HEK293 (cell line): ENCODE data around the gene DLG2.

ENCODE experiments used
- CTCF ChIA-PET: fragments of 350-600 bp; formaldehyde crosslinking; extraction: SDS; loops from one replicate; lab custom pipeline; 2021; ENCODE audit warnings: antibody characterized with exemption; lab: Yijun Ruan, JAX
- POLR2A ChIA-PET: fragments of 300-600 bp; formaldehyde crosslinking; extraction: SDS; loops from one replicate; lab custom pipeline; 2020; ENCODE audit warnings: antibody characterized with exemption, inconsistent platforms; lab: Yijun Ruan, JAX
- H3K27ac ChIP-seq: fragments of 200-500 bp; sonication (Bioruptor generic); 2 replicates; pipeline ENCODE4 v1.5.1; 2014; ENCODE audit warnings: low read depth, low read length, control low read depth, inconsistent platforms; ENCODE audit errors: extremely low read depth
- H3K36me3 ChIP-seq, 2 experiments: fragments of 200-500 bp in 1 of 2; sonication (Bioruptor generic) in 1 of 2; 1 replicate in 1 of 2; 2 replicates in 1 of 2; pipeline ENCODE4 v1.5.1; 2014 to 2017; ENCODE audit warnings: inconsistent platforms in 2 of 2, low read length in 2 of 2; ENCODE audit not compliant: control insufficient read depth in 2 of 2, insufficient read depth in 1 of 2
- H3K4me1 ChIP-seq: fragments of 200-500 bp; sonication (Bioruptor generic); 2 replicates; pipeline ENCODE4 v1.5.1; 2014; ENCODE audit warnings: mild to moderate bottlenecking, low read length, inconsistent platforms; ENCODE audit not compliant: control insufficient read depth, insufficient read depth
- H3K4me3 ChIP-seq: 2 replicates; pipeline ENCODE4 v1.5.1; 2011; ENCODE audit warnings: low read depth, mild to moderate bottlenecking, control low read depth, low read length, moderate library complexity
- H3K9me3 ChIP-seq: fragments of 200-500 bp; sonication (Bioruptor generic); 2 replicates; pipeline ENCODE4 v1.5.1; 2014; ENCODE audit warnings: low read depth, low read length, inconsistent platforms; ENCODE audit not compliant: control insufficient read depth, insufficient read depth
- ATF2 ChIP-seq: fragments of 450-650 bp; formaldehyde crosslinking; IDR thresholded peaks from 2 replicates; pipeline ENCODE4 v1.5.1; 2016; ENCODE audit warnings: missing biosample characterization, missing genetic modification characterization, low read depth
- FEZF1 ChIP-seq: fragments of 450-650 bp; formaldehyde crosslinking; IDR thresholded peaks from 2 replicates; pipeline ENCODE4 v1.5.1; 2016; ENCODE audit warnings: missing biosample characterization, missing genetic modification characterization
- IKZF3 ChIP-seq: fragments of 450-650 bp; IDR thresholded peaks from 2 replicates; pipeline ENCODE4 v1.5.0; 2018; ENCODE audit warnings: missing biosample characterization, mild to moderate bottlenecking, missing genetic modification characterization, moderate library complexity
- KLF8 ChIP-seq: fragments of 450-650 bp; formaldehyde crosslinking; IDR thresholded peaks from 2 replicates; pipeline ENCODE4 v1.5.1; 2016; ENCODE audit warnings: missing biosample characterization, missing genetic modification characterization
- KLF9 ChIP-seq: fragments of 450-650 bp; formaldehyde crosslinking; IDR thresholded peaks from 2 replicates; pipeline ENCODE4 v1.5.1; 2016; ENCODE audit warnings: missing biosample characterization, missing genetic modification characterization, low read depth
- OVOL3 ChIP-seq: fragments of 450-650 bp; formaldehyde crosslinking; IDR thresholded peaks from 2 replicates; pipeline ENCODE4 v1.5.1; 2016; ENCODE audit warnings: missing biosample characterization, missing genetic modification characterization
- SALL2 ChIP-seq: fragments of 450-650 bp; formaldehyde crosslinking; IDR thresholded peaks from 2 replicates; pipeline ENCODE4 v1.5.0; 2017; ENCODE audit warnings: missing biosample characterization, mild to moderate bottlenecking, missing genetic modification characterization, borderline replicate concordance
- SP3 ChIP-seq: fragments of 450-650 bp; formaldehyde crosslinking; IDR thresholded peaks from 2 replicates; pipeline ENCODE4 v1.5.1; 2016; ENCODE audit warnings: missing biosample characterization, missing genetic modification characterization
- ZFP69B ChIP-seq: fragments of 450-650 bp; formaldehyde crosslinking; IDR thresholded peaks from 2 replicates; pipeline ENCODE4 v1.5.1; 2016; ENCODE audit warnings: missing biosample characterization, missing genetic modification characterization
- ZIC2 ChIP-seq: fragments of 450-650 bp; formaldehyde crosslinking; IDR thresholded peaks from 2 replicates; pipeline ENCODE4 v1.5.1; 2016; ENCODE audit warnings: missing biosample characterization, missing genetic modification characterization
- ZNF132 ChIP-seq: fragments of 450-650 bp; formaldehyde crosslinking; IDR thresholded peaks from 2 replicates; pipeline ENCODE4 v1.5.1; 2017; ENCODE audit warnings: missing biosample characterization, missing genetic modification characterization, borderline replicate concordance
- ZNF140 ChIP-seq: fragments of 450-650 bp; formaldehyde crosslinking; IDR thresholded peaks from 2 replicates; pipeline ENCODE4 v1.5.1; 2016; ENCODE audit warnings: missing biosample characterization, missing genetic modification characterization
- ZNF146 ChIP-seq: fragments of 450-650 bp; formaldehyde crosslinking; IDR thresholded peaks from 2 replicates; pipeline ENCODE4 v1.5.1; 2016; ENCODE audit warnings: missing biosample characterization, missing genetic modification characterization
- ZNF169 ChIP-seq: fragments of 450-650 bp; formaldehyde crosslinking; IDR thresholded peaks from 2 replicates; pipeline ENCODE4 v1.5.1; 2016; ENCODE audit warnings: missing biosample characterization, missing genetic modification characterization
- ZNF211 ChIP-seq: fragments of 450-650 bp; formaldehyde crosslinking; IDR thresholded peaks from 2 replicates; pipeline ENCODE4 v1.5.1; 2016; ENCODE audit warnings: low read depth, missing biosample characterization, missing genetic modification characterization
- ZNF239 ChIP-seq: fragments of 450-650 bp; formaldehyde crosslinking; IDR thresholded peaks from 2 replicates; pipeline ENCODE4 v1.5.1; 2016; ENCODE audit warnings: missing biosample characterization, missing genetic modification characterization
- ZNF449 ChIP-seq: fragments of 450-650 bp; formaldehyde crosslinking; IDR thresholded peaks from 2 replicates; pipeline ENCODE4 v1.5.1; 2017; ENCODE audit warnings: missing biosample characterization, mild to moderate bottlenecking, missing genetic modification characterization, moderate library complexity
- ZNF514 ChIP-seq: fragments of 450-650 bp; formaldehyde crosslinking; IDR thresholded peaks from 2 replicates; pipeline ENCODE4 v1.5.1; 2016; ENCODE audit warnings: missing biosample characterization, missing genetic modification characterization
- ZNF549 ChIP-seq: fragments of 450-650 bp; IDR thresholded peaks from 2 replicates; pipeline ENCODE4 v1.5.1; 2018; ENCODE audit warnings: missing biosample characterization, missing genetic modification characterization, mild to moderate bottlenecking, inconsistent platforms, moderate library complexity
- ZNF624 ChIP-seq: fragments of 450-650 bp; formaldehyde crosslinking; IDR thresholded peaks from 2 replicates; pipeline ENCODE4 v1.5.1; 2017; ENCODE audit warnings: missing biosample characterization, missing genetic modification characterization
- ZNF629 ChIP-seq: fragments of 450-650 bp; formaldehyde crosslinking; IDR thresholded peaks from 2 replicates; pipeline ENCODE4 v1.5.1; 2017; ENCODE audit warnings: missing biosample characterization, missing genetic modification characterization
- ZNF639 ChIP-seq: fragments of 450-650 bp; formaldehyde crosslinking; IDR thresholded peaks from 2 replicates; pipeline ENCODE4 v1.5.1; 2016; ENCODE audit warnings: missing biosample characterization, missing genetic modification characterization
- ZNF707 ChIP-seq: fragments of 450-650 bp; formaldehyde crosslinking; IDR thresholded peaks from 2 replicates; pipeline ENCODE4 v1.5.1; 2016; ENCODE audit warnings: missing biosample characterization, missing genetic modification characterization
- ZNF747 ChIP-seq: fragments of 450-650 bp; formaldehyde crosslinking; IDR thresholded peaks from 2 replicates; pipeline ENCODE4 v1.5.1; 2016; ENCODE audit warnings: missing biosample characterization, missing genetic modification characterization
- ZNF843 ChIP-seq: fragments of 450-650 bp; formaldehyde crosslinking; IDR thresholded peaks from 2 replicates; pipeline ENCODE4 v1.5.1; 2016; ENCODE audit warnings: missing biosample characterization, missing genetic modification characterization

Gene DLG2

GRCh38 chr11:85316967-85317366 lies 310.2 kb downstream of the DLG2 start (continued):
- no peak for TF ChIP-seq KLF9 (tag by site-specific recombination)
- TF ChIP-seq ZNF140 (tag by site-specific recombination) = no peak
- no peak for TF ChIP-seq ZNF449 (tag by site-specific recombination)
- no peak for TF ChIP-seq ZNF549 (tag by site-specific recombination)
- no peak for TF ChIP-seq ZNF239 (tag by site-specific recombination)

GRCh38 chr11:85313741-85314140 lies 313.4 kb downstream of the DLG2 start:
- Histone ChIP-seq H3K27ac (no peak overlapping the region), H3K9me3 (no peaks in the 10 kb centered on the region; the same call in 1 of the 2 replicates), H3K4me3 (no peak overlapping the region), H3K4me1 (no peaks in the 10 kb centered on the region), H3K36me3 (no peaks in the 10 kb centered on the region)
- TF ChIP-seq ZNF169 = no peak
- TF ChIP-seq ZFP69B (tag by site-specific recombination) = no peak
- TF ChIP-seq ZNF624 (tag by site-specific recombination) = no peak
- no peak for TF ChIP-seq ZNF747 (tag by site-specific recombination)
- no peak for TF ChIP-seq ZNF843
- no peak for TF ChIP-seq ZNF639 (tag by site-specific recombination)
- no peak for TF ChIP-seq SP3 (tag by site-specific recombination)
- no peak for TF ChIP-seq ZNF707 (tag by site-specific recombination)
- no peak for TF ChIP-seq KLF8 (tag by site-specific recombination)
- ChIA-PET POLR2A (no interaction called here), CTCF (no interaction called here)

GRCh38 chr11:85310479-85310878 lies 316.7 kb downstream of the DLG2 start:
- POLR2A ChIA-PET = no interaction called here
- Histone ChIP-seq H3K27ac (no peak overlapping the region), H3K4me3 (no peak overlapping the region), H3K36me3 (no peaks in the 10 kb centered on the region), H3K9me3 (no peaks in the 10 kb centered on the region), H3K4me1 (no peaks in the 10 kb centered on the region)
- no peak for TF ChIP-seq ZNF514 (tag by site-specific recombination)
- TF ChIP-seq ZNF843 = no peak
- TF ChIP-seq ZNF549 (tag by site-specific recombination) = no peak
- no peak for TF ChIP-seq ZNF146
- no peak for TF ChIP-seq ZNF211 (tag by site-specific recombination)
- TF ChIP-seq ZNF747 (tag by site-specific recombination) = no peak
- no peak for TF ChIP-seq OVOL3 (tag by site-specific recombination)
- no peak for TF ChIP-seq SALL2 (tag by site-specific recombination)
- CTCF ChIA-PET = no interaction called here

- Histone ChIP-seq H3K4me3 (no peak overlapping the region), H3K9me3 (no peaks in the 10 kb centered on the region), H3K4me1 (no peaks in the 10 kb centered on the region), H3K27ac (no peak overlapping the region), H3K36me3 (no peaks in the 10 kb centered on the region)
- POLR2A ChIA-PET = no interaction called here
- CTCF ChIA-PET = no interaction called here
- no peak for TF ChIP-seq ZIC2 (tag by site-specific recombination)
- TF ChIP-seq IKZF3 (tag by site-specific recombination) = no peak
- TF ChIP-seq ZNF624 (tag by site-specific recombination) = no peak
- no peak for TF ChIP-seq ZNF132
- no peak for TF ChIP-seq FEZF1 (tag by site-specific recombination)
- no peak for TF ChIP-seq ATF2
- TF ChIP-seq ZNF629 (tag by site-specific recombination) = no peak
These were observed 319.8 kb downstream of the DLG2 start for GRCh38 chr11:85307366-85307765.
